Activated T-cell treated with anti-CD3 and anti-CD28 coated beads for 24 hours (primary cell): ENCODE results near the gene HSD3B1.
"Not testable (repeated sequence)": the region's sequence is repeated elsewhere in the genome, so short reads cannot be mapped to it uniquely, and the experiment has no call there.

Experiments used
- DNase-seq: peaks from one replicate; pipeline ENCODE4 v3.0.0-alpha.2; 2020; ENCODE audit warnings: low read depth

The HSD3B1 gene

GRCh38 chr1:119490925-119491324 is 16.1 kb upstream of the HSD3B1 start:
- no peak for DNase-seq

- DNase-seq, result no peak
These were observed 14.2 kb upstream of the HSD3B1 start for GRCh38 chr1:119492763-119493162.

GRCh38 chr1:119504831-119505230 is 2.2 kb upstream of the HSD3B1 start:
- DNase-seq, result no peak

- DNase-seq, result no peak
These were observed 3.0 kb downstream of the HSD3B1 start for GRCh38 chr1:119510046-119510445.

- DNase-seq, result no peak
These were observed 8.2 kb downstream of the HSD3B1 start for GRCh38 chr1:119515221-119515620.

GRCh38 chr1:119516247-119516646 is 9.2 kb downstream of the HSD3B1 start:
- DNase-seq, result no peak

GRCh38 chr1:119516680-119517079 is 9.7 kb downstream of the HSD3B1 start:
- no peak for DNase-seq

- not testable (repeated sequence) for DNase-seq
These were observed 10.7 kb downstream of the HSD3B1 start for GRCh38 chr1:119517667-119518066.

- DNase-seq, result no peak
These were observed 24.8 kb downstream of the HSD3B1 start for GRCh38 chr1:119531606-119532323.

GRCh38 chr1:119532324-119532910 is 25.4 kb downstream of the HSD3B1 start:
- no peak for DNase-seq

- no peak for DNase-seq
These were observed 28.4 kb downstream of the HSD3B1 start for GRCh38 chr1:119535381-119535780.

GRCh38 chr1:119537966-119538365 is 31.0 kb downstream of the HSD3B1 start:
- no peak for DNase-seq

- DNase-seq, result no peak
These were observed 32.6 kb downstream of the HSD3B1 start for GRCh38 chr1:119539636-119540035.

- DNase-seq, result no peak
These were observed 34.4 kb downstream of the HSD3B1 start for GRCh38 chr1:119541389-119541788.

- no peak for DNase-seq
These were observed 35.5 kb downstream of the HSD3B1 start for GRCh38 chr1:119542492-119542946.

GRCh38 chr1:119544165-119544762 is 37.3 kb downstream of the HSD3B1 start:
- no peak for DNase-seq

GRCh38 chr1:119546641-119547040 is 39.6 kb downstream of the HSD3B1 start:
- no peak for DNase-seq

- DNase-seq, result no peak
These were observed 40.3 kb downstream of the HSD3B1 start for GRCh38 chr1:119547306-119547705.

GRCh38 chr1:119547805-119548204 is 40.8 kb downstream of the HSD3B1 start:
- DNase-seq, result no peak

GRCh38 chr1:119549719-119550132 is 42.7 kb downstream of the HSD3B1 start:
- DNase-seq, result no peak

GRCh38 chr1:119550381-119550780 is 43.4 kb downstream of the HSD3B1 start:
- no peak for DNase-seq

- DNase-seq, result no peak
These were observed 44.2 kb downstream of the HSD3B1 start for GRCh38 chr1:119551218-119551617.

GRCh38 chr1:119552656-119553055 is 45.6 kb downstream of the HSD3B1 start:
- not testable (repeated sequence) for DNase-seq
